ENCODE data around the gene FOXP1.

DNA sequence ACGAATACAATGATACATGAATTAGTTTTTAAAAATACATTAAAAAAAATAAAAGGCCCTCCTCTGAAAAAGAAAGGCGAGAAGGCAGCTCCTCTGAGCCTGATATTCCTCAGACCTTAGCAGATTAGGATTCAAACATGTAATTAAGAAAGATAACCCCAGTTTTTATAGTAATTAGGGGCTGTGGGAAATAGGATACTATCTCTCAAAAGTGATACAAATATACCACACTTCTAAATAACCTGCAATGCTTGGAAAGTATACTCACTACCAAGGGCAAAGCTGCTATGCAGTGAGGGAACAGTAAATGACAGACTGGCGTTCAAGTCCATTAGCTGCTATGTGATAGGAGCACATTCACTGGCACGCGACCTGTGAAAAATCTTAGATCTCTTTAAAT, 445.1 kb downstream of the FOXP1 start:
- no peak for TF ChIP-seq CTCF (IDR thresholded peaks at IDR 0.05; ENCODE audit: low read depth, low read length)
- no peak for TF ChIP-seq EZH2phosphoT487 (IDR thresholded peaks at IDR 0.05; ENCODE audit: low read depth)

All from OCI-LY3 (cell line).